ENCODE data around the gene PRPF38A.

PRPF38A gene

GRCh38 chr1:52400131-52400530, 4.3 kb upstream of the PRPF38A start:
- no peak for FAIRE-seq

- FAIRE-seq: no peak
Observed at GRCh38 chr1:52402860-52403240, 1.6 kb upstream of the PRPF38A start.

GRCh38 chr1:52403566-52404115, 761 bp upstream of the PRPF38A start:
- no peak for FAIRE-seq

GRCh38 chr1:52404975-52405338, 555 bp downstream of the PRPF38A start:
- FAIRE-seq: no peak

GRCh38 chr1:52413410-52413989, 9.1 kb downstream of the PRPF38A start:
- FAIRE-seq: no peak

- FAIRE-seq: no peak
Observed at GRCh38 chr1:52414942-52415341, 10.5 kb downstream of the PRPF38A start.

- FAIRE-seq: no peak
Observed at GRCh38 chr1:52416811-52417210, 12.4 kb downstream of the PRPF38A start.

GRCh38 chr1:52420713-52421112, 16.3 kb downstream of the PRPF38A start:
- no peak for FAIRE-seq

- FAIRE-seq: peak; percentile 15
Observed at GRCh38 chr1:52423055-52423454, 18.7 kb downstream of the PRPF38A start.

- FAIRE-seq: no peak
Observed at GRCh38 chr1:52423771-52424170, 19.4 kb downstream of the PRPF38A start.

- no peak for FAIRE-seq
Observed at GRCh38 chr1:52424231-52424636, 19.8 kb downstream of the PRPF38A start.

GRCh38 chr1:52424813-52425212, 20.4 kb downstream of the PRPF38A start:
- FAIRE-seq: no peak

GRCh38 chr1:52426371-52426770, 22.0 kb downstream of the PRPF38A start:
- no peak for FAIRE-seq

GRCh38 chr1:52427152-52427551, 22.8 kb downstream of the PRPF38A start:
- FAIRE-seq: no peak

GRCh38 chr1:52432807-52433206, 28.4 kb downstream of the PRPF38A start:
- FAIRE-seq: no peak

GRCh38 chr1:52435211-52435610, 30.8 kb downstream of the PRPF38A start:
- FAIRE-seq: no peak

- FAIRE-seq: no peak
Observed at GRCh38 chr1:52435650-52436049, 31.2 kb downstream of the PRPF38A start.

GRCh38 chr1:52436817-52437216, 32.4 kb downstream of the PRPF38A start:
- FAIRE-seq: no peak

- FAIRE-seq: no peak
Observed at GRCh38 chr1:52439976-52440375, 35.6 kb downstream of the PRPF38A start.

- FAIRE-seq: no peak
Observed at GRCh38 chr1:52444463-52444862, 40.1 kb downstream of the PRPF38A start.

GRCh38 chr1:52454127-52454526, 49.7 kb downstream of the PRPF38A start:
- FAIRE-seq: no peak

- FAIRE-seq: no peak
Observed at GRCh38 chr1:52454779-52455178, 50.4 kb downstream of the PRPF38A start.

- no peak for FAIRE-seq
Observed at GRCh38 chr1:52455686-52456085, 51.3 kb downstream of the PRPF38A start.

- FAIRE-seq: no peak
Observed at GRCh38 chr1:52460694-52461093, 56.3 kb downstream of the PRPF38A start.

- FAIRE-seq: no peak
Observed at GRCh38 chr1:52461821-52462220, 57.4 kb downstream of the PRPF38A start.

Data from TTC549 (cell line).